GM12892 (cell line): ENCODE measurements around the gene UBR2.
"Not testable (repeated sequence)": the region's sequence is repeated elsewhere in the genome, so short reads cannot be mapped to it uniquely, and the experiment has no call there.

Experiments
- DNase-seq: peaks from one replicate; pipeline ENCODE4 v3.0.0; 2011; ENCODE audit not compliant: insufficient read length
- FAIRE-seq: peaks from 2 replicates; lab custom pipeline; 2011; peaks lifted over from hg19 to GRCh38; lab: Jason Lieb, UNC
- POLR2A ChIP-seq: IDR thresholded peaks from 2 replicates; pipeline ENCODE4 v1.6.1; 2011; ENCODE audit warnings: low read depth, low read length, control low read depth
- POLR2AphosphoS5 ChIP-seq: IDR thresholded peaks from 2 replicates; pipeline ENCODE4 v1.6.1; 2011; ENCODE audit warnings: low read depth, low read length, control low read depth
- TAF1 ChIP-seq: IDR thresholded peaks from 2 replicates; pipeline ENCODE4 v1.6.1; 2011; ENCODE audit warnings: low read depth, mild to moderate bottlenecking, control low read depth, low read length, borderline replicate concordance

The UBR2 gene

GRCh38 chr6:42532038-42532669, 31.7 kb upstream of the UBR2 start:
- TF ChIP-seq POLR2AphosphoS5 (no peak), POLR2A (no peak), TAF1 (no peak)
- peak; percentile 94 for FAIRE-seq
- peak; percentile 30 for DNase-seq

- FAIRE-seq (no peak), DNase-seq (no peak)
- TF ChIP-seq TAF1 (no peak), POLR2AphosphoS5 (no peak), POLR2A (no peak)
Measured at GRCh38 chr6:42533794-42534193, 30.0 kb upstream of the UBR2 start.

GRCh38 chr6:42537536-42537935, 26.3 kb upstream of the UBR2 start:
- no peak for FAIRE-seq
- no peak for TF ChIP-seq TAF1
- DNase-seq = no peak

GRCh38 chr6:42539135-42539534, 24.7 kb upstream of the UBR2 start:
- FAIRE-seq (no peak), DNase-seq (no peak)
- TF ChIP-seq POLR2AphosphoS5 = no peak
- TF ChIP-seq POLR2A = no peak
- TF ChIP-seq TAF1 = no peak

- TF ChIP-seq TAF1 (no peak), POLR2A (no peak), POLR2AphosphoS5 (no peak)
- DNase-seq = no peak
- FAIRE-seq = no peak
Measured at GRCh38 chr6:42545226-42545773, 18.5 kb upstream of the UBR2 start.

GRCh38 chr6:42547407-42548329, 16.2 kb upstream of the UBR2 start:
- peak; percentile 98 for FAIRE-seq
- TF ChIP-seq POLR2A = no peak
- no peak for TF ChIP-seq POLR2AphosphoS5
- TF ChIP-seq TAF1 = no peak
- DNase-seq = peak; percentile 85

- no peak for TF ChIP-seq POLR2A
- no peak for DNase-seq
- no peak for FAIRE-seq
Measured at GRCh38 chr6:42550277-42550676, 13.6 kb upstream of the UBR2 start.

GRCh38 chr6:42551217-42551616, 12.6 kb upstream of the UBR2 start:
- FAIRE-seq = no peak
- no peak for DNase-seq
- TF ChIP-seq TAF1 (no peak), POLR2A (no peak), POLR2AphosphoS5 (no peak)

GRCh38 chr6:42552380-42552779, 11.4 kb upstream of the UBR2 start:
- TF ChIP-seq POLR2AphosphoS5 (no peak), TAF1 (no peak), POLR2A (no peak)
- FAIRE-seq (no peak), DNase-seq (no peak)

GRCh38 chr6:42555477-42556457, 8.1 kb upstream of the UBR2 start:
- TF ChIP-seq POLR2A = no peak
- TF ChIP-seq POLR2AphosphoS5 = no peak
- no peak for TF ChIP-seq TAF1
- DNase-seq (no peak), FAIRE-seq (no peak)

- no peak for DNase-seq
- FAIRE-seq = no peak
- TF ChIP-seq POLR2A = no peak
- no peak for TF ChIP-seq POLR2AphosphoS5
- TF ChIP-seq TAF1 = no peak
Measured at GRCh38 chr6:42556462-42556861, 7.4 kb upstream of the UBR2 start.

GRCh38 chr6:42559276-42559675, 4.6 kb upstream of the UBR2 start:
- DNase-seq, FAIRE-seq: not testable (repeated sequence)
